ENCODE data around the gene RPRD1B. TPM values are rescaled to one million over a fixed set of nuclear protein-coding genes. Genes with fewer than 3 reads are reported as not detected.

The RPRD1B gene
- total and polyA plus RNA-seq, 2 of the 8 experiments (the other 6 are each of a cell fraction or from before 2014, with no cell fraction given), result 10.3 to 20.9 TPM

DNA sequence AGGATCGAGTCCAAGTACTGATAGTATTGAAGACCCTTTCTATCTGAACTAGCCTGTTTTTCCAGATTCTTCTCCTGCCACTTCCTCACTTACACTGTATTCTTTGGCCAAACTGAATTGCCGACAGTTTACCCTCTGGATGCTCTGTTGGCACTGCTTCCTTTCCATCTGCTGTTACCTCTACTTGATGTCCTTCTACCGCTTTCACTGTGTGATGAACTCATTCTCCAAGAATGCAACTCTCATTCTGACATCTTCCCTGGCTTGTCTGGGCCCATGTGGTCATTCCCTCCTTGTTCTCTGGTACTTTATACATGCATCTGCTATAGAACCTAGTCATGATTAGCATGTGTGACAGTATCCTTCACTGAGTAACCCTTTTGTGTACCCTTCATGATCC, 16.3 kb downstream of the RPRD1B start (continued):
- TF ChIP-seq CHD2 (IDR thresholded peaks at IDR 0.05; ENCODE audit: low read length) (no peak), PHF8 (conservative IDR thresholded peaks at IDR 0.05; ENCODE audit: low read depth, low read length) (no peak), SRF (IDR thresholded peaks at IDR 0.05; ENCODE audit: low read depth, low read length) (no peak), SP1 (IDR thresholded peaks at IDR 0.05; ENCODE audit: low read depth, low read length) (no peak)
